Smooth muscle cell (in vitro differentiated cells): ENCODE measurements around the gene LMCD1. TPM values are rescaled to one million over a fixed set of nuclear protein-coding genes. Genes with fewer than 3 reads are reported as not detected.
A peak's percentile ranks its signal among the peaks of the same experiment; 100 is the strongest.

Source experiments
- DNase-seq: peaks from one replicate; lab custom pipeline; 2025; ENCODE audit not compliant: unreplicated experiment; lab: John Stamatoyannopoulos, UW
- H2AFZ ChIP-seq: fragments of 200-600 bp; sonication (generic); 2 replicates; pipeline ENCODE4 v1.6.0; 2016; ENCODE audit warnings: antibody characterized with exemption, low read depth, mild to moderate bottlenecking
- H3F3A ChIP-seq: fragments of 200-600 bp; sonication (generic); 2 replicates; pipeline ENCODE4 v1.6.0; 2017; ENCODE audit warnings: antibody characterized with exemption, low read depth
- H3K27ac ChIP-seq: fragments of 200-600 bp; sonication (generic); 2 replicates; pipeline ENCODE4 v1.5.1; 2016; ENCODE audit warnings: low read depth, mild to moderate bottlenecking
- H3K27me3 ChIP-seq: fragments of 200-600 bp; sonication (generic); 2 replicates; pipeline ENCODE4 v1.6.1; 2016; ENCODE audit warnings: low read depth, mild to moderate bottlenecking
- H3K36me3 ChIP-seq: fragments of 200-600 bp; sonication (generic); 2 replicates; pipeline ENCODE4 v1.5.1; 2016; ENCODE audit warnings: low read depth
- H3K4me1 ChIP-seq: fragments of 200-600 bp; sonication (generic); 2 replicates; pipeline ENCODE4 v1.5.1; 2016; ENCODE audit warnings: low read depth
- H3K4me2 ChIP-seq: fragments of 200-600 bp; sonication (generic); 2 replicates; pipeline ENCODE4 v1.6.0; 2016; ENCODE audit warnings: mild to moderate bottlenecking
- H3K4me3 ChIP-seq: fragments of 200-600 bp; sonication (generic); 2 replicates; pipeline ENCODE4 v1.5.1; 2016; ENCODE audit warnings: mild to moderate bottlenecking
- H3K79me2 ChIP-seq: fragments of 200-600 bp; sonication (generic); 2 replicates; pipeline ENCODE4 v1.6.0; 2016; ENCODE audit warnings: low read depth, mild to moderate bottlenecking
- H3K9ac ChIP-seq: fragments of 200-600 bp; sonication (generic); 2 replicates; pipeline ENCODE4 v1.6.0; 2016; ENCODE audit warnings: low read depth
- H3K9me3 ChIP-seq: fragments of 200-600 bp; sonication (generic); replicated peaks from 2 replicates; pipeline ENCODE4 v1.5.1; 2016; ENCODE audit warnings: low read depth
- H4K20me1 ChIP-seq: fragments of 200-600 bp; sonication (generic); 2 replicates; pipeline ENCODE4 v1.6.0; 2016; ENCODE audit warnings: low read depth
- CTCF ChIP-seq: fragments of 200-600 bp; sonication (generic); IDR thresholded peaks from 2 replicates; pipeline ENCODE4 v1.5.1; 2017; ENCODE audit warnings: borderline replicate concordance, mild to moderate bottlenecking, antibody characterized with exemption; ENCODE audit not compliant: insufficient read depth, poor library complexity, severe bottlenecking
- WGBS: methylation state at CpG from one replicate; pipeline ENCODE4 v1.1.7; 2016; ENCODE audit warnings: low lambda C conversion rate; 5-methylcytosine and 5-hydroxymethylcytosine counted together
- polyA plus RNA-seq: library from polyadenylated mRNA; unstranded; fragments of >200 nt; fragmentation: Nextera tagmentation; extraction: Ambion mirVana; gene quantifications from 2 replicates; pipeline ENCODE4 v1.2.1, GENCODE V29; 2016
- total RNA-seq: library from RNA; depleted of rRNA; stranded (reverse); fragments of >200 nt; gene quantifications from 2 replicates; pipeline ENCODE4 v1.2.3, GENCODE V29; 2014

LMCD1 gene
- total and polyA plus RNA-seq, 2 experiments from 2014 or later, result 187 to 524 TPM

- Histone ChIP-seq H3K27ac (peak overlapping the region; percentile 78), H3K4me3 (no peak overlapping the region), H3K4me1 (peaks cover 31% of the 10 kb centered on the region), H3K27me3 (no peaks in the 10 kb centered on the region), H3F3A (peaks cover 58% of the 10 kb centered on the region), H3K79me2 (peaks cover 94% of the 10 kb centered on the region), H2AFZ (no peak overlapping the region), H4K20me1 (peaks cover 99% of the 10 kb centered on the region), H3K9ac (no peak overlapping the region), H3K4me2 (peak overlapping the region; percentile 71), H3K9me3 (no peaks in the 10 kb centered on the region), H3K36me3 (peaks cover 23% of the 10 kb centered on the region)
- WGBS, result 49% methylated on average over 3 of the region's 3 CpGs
- no peak for DNase-seq
- no peak for TF ChIP-seq CTCF
These were observed 17.5 kb downstream of the LMCD1 start for GRCh38 chr3:8519156-8519555.

GRCh38 chr3:8519774-8520448 is 18.3 kb downstream of the LMCD1 start:
- Histone ChIP-seq H3K4me3 (no peak overlapping the region), H3K9ac (no peak overlapping the region), H3K4me1 (peaks cover 31% of the 10 kb centered on the region), H3K4me2 (peak overlapping the region; percentile 71), H2AFZ (no peak overlapping the region), H3K27me3 (no peaks in the 10 kb centered on the region), H3K36me3 (peaks cover 21% of the 10 kb centered on the region), H4K20me1 (peaks cover 99% of the 10 kb centered on the region), H3K9me3 (no peaks in the 10 kb centered on the region), H3K79me2 (peaks cover 94% of the 10 kb centered on the region), H3K27ac (peak overlapping the region; percentile 78), H3F3A (peaks cover 56% of the 10 kb centered on the region)
- no peak for TF ChIP-seq CTCF
- DNase-seq, result no peak
- WGBS, result 31% methylated on average over 2 of the region's 2 CpGs

GRCh38 chr3:8520816-8521403 is 19.3 kb downstream of the LMCD1 start:
- Histone ChIP-seq H3K36me3 (peaks cover 21% of the 10 kb centered on the region), H3K9ac (no peak overlapping the region), H4K20me1 (peaks cover 100% of the 10 kb centered on the region), H3K4me3 (no peak overlapping the region), H3K9me3 (no peaks in the 10 kb centered on the region), H3K27me3 (no peaks in the 10 kb centered on the region), H3K27ac (peak overlapping the region; percentile 78), H3K4me1 (peaks cover 31% of the 10 kb centered on the region), H2AFZ (no peak overlapping the region), H3K4me2 (peak overlapping the region; percentile 20), H3F3A (peaks cover 59% of the 10 kb centered on the region), H3K79me2 (peaks cover 94% of the 10 kb centered on the region)
- 73% methylated on average over 9 of the region's 9 CpGs for WGBS
- no peak for TF ChIP-seq CTCF
- DNase-seq, result no peak
